Activated CD8-positive, alpha-beta memory T cell treated with anti-CD3 and anti-CD28 coated beads, Interleukin-2, amount 50 U/mL, for 4 hours (primary cell): ENCODE measurements around the gene PIK3R5.

ENCODE experiments used
- DNase-seq: peaks from one replicate; pipeline ENCODE4 v3.0.0-alpha.2; 2020

Gene PIK3R5

DNA sequence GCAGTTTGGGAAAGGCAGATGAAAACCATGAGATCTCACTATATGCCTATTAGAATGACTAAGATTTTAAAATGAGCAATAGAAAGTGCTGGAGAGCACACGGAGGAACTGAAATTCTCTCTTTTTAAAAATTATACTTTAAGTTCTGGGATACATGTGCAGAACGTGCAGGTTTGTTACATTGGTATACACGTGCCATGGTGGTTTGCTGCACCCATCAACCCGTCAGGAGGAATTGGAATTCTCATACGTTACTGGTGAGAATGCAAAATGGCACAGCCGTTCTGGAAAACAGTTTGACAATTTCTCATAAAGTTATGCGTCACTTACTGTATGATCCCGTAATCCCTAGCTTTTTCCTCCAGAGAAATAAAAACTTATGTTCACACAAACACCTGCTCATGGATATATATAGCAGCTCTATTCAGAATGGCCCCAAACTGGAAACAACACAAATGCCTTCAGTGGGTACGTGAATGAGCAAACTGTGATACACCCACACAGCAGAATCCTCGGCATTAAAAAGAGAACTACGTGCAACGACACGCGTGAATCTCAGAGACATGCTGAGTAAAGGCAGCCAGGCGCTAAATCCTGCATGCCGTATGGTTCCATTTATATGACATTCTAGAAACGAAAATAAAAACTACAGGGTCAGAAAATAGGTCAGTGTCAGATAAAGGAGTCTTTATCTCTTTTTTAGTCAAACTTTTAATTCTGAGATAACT is 109.9 kb downstream of the PIK3R5 start:
- DNase-seq = no peak

DNA sequence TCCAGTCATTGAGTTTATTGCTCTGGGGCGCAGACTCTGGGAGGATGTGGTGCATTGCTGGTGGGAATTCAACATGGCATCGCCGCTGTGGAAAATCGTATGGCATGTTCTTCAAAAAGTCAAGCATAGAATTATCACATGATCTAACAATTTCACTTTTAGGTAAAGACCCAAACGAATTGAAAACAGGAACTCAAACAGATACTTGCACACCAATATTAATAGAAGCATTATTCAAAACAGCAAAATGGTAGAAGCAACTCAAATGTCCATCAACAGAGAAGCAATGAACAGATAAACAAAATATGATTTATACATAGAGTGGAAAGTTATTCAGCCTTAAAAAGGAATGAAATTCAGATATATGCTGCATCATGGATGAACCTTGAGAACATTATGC is 113.9 kb downstream of the PIK3R5 start:
- DNase-seq = no peak

DNA sequence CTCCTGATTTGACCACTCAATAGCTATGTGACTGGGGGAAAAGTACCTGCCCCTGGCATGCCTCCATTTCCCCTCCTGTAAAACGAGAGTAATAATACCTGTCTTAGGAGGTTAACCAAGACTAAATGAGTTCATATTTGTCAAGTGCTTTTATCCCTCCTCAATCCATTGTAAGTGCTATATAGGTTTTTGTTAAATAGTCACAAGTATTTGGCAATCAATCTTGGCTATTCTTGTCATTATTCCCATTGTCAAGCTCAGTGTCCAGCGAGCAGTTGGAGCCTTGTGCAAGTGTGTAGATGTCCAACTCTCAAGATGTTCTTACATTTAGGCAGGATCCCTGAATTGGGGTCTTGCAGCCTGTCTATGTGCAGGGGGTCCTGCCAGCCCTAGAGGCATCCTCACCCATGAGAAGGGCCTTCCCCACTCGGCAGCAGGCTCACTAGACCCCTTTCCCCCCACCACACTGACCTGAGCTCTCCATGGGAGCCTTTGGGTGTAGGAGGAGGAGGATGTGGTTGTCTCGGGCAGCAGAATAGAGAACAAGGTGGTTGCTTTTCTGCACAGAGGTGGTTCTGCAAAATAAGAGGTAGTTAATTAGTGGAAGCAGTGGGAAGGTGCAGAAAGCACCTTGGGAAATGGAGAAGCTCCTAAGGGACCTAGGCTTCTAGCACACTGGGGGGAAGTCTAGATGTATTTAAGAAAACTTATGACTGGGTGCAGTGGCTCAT is 116.0 kb downstream of the PIK3R5 start:
- DNase-seq = no peak

DNA sequence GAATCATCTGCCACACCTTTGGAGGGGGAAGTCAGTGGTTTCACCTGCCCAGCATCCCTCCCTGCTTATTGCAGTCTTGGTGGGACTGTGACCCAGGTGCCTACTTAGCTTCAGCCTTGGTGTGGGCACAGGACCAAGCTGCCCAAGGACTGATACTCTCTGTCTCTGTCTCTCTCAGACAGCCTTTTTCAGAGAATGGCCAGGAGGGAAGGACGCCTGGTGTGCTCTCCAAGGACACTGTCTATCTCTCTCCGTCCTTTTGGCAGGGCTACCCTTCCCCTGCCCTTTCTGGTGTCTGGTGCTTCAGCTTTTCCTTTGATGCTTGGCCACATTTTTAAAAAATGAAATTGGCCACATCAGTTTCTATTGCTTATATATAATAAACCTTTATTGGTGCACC is 117.6 kb downstream of the PIK3R5 start:
- DNase-seq = no peak

DNA sequence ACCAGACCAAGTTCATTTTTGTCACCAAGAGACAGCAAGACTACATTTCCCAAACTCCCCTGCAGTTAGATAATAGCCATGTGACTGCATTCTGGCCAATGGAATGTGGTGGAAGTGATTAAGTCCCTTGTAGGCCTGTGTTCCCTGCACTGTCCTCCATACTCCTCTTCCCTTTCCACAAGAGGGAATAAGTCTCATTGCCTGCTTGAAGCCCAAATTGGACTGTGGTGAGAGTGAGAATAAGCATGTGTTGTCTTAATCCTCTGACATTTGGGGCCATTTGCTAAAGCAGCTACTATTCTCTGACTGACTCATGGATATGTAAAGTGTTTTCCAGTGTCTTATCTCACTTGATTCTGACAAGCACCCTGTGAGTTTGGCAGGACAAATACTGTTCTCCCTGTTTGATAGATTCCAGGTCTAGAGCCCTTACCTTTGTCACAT is 118.7 kb downstream of the PIK3R5 start:
- DNase-seq = no peak

DNA sequence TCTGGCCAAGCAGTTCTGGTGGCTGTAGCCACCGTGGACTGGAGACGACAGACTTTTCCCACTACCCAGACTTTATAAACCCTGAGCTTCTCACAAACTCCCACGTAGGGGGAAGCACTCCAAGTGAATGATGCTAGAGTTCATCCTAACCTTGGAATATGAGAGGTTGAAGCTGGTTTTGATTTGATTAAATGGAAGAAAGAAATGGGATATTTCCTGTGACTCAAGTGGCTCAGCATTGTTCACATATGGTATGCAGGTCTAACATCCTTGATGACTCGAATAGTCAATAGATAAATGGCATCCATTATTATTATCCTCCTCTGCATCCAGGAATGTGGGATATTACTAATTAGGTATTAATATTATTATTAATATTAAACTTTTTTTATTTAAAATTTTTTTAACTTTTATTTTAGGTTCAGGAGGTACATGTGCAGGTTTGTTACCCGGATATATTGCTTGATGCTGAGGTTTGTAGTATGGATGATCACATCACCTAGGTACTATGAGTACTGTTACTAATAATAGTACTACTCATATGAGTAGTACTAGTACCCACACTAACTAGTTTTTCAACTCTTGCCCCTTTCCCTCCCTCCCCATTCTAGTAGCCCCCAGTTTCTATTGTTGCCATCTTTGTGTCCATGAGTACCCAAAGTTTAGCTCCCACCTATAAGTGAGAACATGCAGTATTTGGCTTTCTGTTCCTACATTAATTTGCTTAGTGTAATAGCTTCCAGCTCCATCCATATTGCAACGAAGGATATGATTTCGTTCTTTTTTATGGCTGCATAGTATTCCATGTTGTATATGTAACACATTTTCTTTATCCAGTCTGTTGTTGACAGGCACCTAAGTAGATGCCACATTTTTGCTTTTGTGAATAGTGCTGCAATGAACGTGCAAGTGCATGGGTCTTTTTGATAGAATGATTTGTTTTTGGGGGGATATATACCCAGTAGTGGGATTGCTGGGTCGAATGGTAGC is 121.0 kb downstream of the PIK3R5 start:
- DNase-seq = no peak

DNA sequence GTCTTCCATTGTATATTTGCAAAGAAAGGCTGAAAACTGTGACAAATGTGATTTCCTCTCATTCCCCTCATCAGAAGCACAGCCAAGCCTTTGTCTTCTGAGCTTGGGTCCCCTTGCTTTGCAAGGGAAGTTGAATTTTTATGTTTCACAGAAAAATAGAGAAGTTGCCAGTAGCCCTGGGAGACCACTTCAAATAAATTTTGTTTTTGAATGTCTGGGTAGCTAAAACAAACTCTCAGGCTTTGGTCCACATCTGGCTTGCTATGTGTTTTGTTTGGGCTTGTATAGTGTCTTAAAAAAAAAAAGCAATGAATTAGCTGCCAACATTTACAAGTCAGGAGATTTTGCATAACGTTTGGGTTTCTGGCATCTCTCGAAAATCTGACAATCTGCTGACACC is 122.2 kb downstream of the PIK3R5 start:
- no peak for DNase-seq

DNA sequence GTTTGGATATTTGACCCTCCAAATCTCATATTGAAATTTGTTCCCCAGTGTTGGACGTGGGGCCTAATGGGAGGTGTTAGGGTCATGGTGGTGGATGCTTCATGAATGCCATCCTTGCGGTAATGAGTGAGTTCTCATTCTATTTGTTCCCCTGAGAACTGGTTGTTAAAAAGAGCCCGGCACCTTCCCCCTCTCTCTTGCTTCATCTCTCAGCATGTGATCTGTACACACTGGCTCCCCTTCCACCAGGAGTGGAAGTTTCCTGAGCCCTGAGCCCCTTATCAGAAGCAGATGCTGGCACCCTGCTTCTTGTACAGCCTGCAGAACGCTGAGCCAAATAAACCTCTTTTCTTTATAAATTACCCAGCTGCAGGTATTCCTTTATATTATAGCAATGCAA is 123.7 kb downstream of the PIK3R5 start:
- DNase-seq = no peak

DNA sequence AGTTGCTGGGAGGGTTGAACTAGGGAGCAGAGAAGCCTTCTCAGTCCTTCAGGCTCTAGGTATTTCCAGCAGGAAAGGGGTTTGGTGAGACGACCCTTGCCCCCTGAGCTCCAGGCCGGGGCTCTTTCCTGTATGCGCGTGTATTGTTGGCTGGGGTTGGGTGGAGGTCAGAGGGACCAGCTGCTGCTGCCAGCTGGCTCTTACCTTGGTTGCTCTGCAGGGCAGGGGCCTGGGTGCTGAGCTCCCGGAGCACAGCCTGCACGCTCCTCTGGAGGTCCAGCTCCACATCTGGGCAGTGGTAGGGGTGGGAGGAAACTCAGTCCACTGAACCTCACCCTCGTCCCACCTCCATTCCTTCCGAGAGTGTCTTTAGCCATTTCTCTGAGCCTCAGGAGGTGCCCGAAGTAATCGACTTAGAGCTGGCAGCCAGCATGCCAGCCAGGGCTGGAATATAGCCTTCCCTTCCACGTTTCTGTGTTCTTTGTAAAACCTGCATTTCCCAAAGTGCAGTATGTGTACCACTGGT is 126.0 kb downstream of the PIK3R5 start:
- DNase-seq = no peak

DNA sequence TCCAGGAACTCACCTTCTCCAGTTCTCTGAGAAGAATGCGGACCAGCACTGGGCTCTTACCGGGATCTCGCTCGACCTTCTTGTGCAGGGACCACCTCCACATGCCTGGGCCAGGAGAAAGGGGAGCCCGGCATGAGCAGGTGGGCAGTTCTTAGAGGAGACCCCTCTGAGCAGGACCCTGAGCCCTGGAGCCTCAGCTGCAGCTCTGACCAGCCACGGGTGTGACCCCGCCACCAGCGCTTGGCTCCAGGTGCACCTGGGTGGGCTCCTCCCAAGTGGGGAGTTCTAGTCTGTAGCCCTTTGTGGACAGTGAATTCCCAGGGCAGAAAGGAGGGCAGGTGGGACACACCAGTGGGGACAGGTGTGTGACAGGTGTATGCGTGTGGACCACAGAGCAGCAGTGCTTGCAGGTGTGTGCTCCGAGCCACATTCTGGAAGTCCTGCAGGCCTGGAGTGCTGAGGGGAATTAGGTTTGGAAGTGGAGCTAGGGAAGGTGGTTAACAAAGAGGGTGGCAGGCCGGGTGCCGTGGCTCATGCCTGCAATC is 126.9 kb downstream of the PIK3R5 start:
- no peak for DNase-seq

DNA sequence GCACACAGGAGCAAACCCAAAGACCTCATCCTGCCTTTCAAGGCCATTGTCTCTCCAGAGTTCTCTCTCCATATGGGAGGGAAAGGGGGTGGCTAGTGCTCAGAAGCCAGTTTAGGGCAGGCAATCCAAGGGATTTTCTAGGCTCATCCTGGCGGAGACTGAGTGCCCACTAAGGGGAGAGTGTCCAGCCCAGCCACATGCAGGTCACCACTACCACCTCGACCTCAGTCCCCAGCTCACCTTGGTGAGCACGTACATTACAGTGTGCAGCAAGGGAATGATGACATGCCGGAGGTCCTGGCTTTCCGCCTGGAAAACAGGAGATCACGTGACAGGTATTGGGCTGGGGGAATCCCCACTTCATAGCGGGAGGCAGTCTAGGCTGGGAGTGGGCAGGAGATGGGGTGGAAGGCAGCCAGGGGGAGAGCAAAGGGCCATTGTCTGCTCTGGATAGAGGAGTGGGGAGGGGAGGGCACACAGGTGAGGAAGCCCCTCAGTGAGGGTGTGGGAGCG is 127.9 kb downstream of the PIK3R5 start:
- no peak for DNase-seq

DNA sequence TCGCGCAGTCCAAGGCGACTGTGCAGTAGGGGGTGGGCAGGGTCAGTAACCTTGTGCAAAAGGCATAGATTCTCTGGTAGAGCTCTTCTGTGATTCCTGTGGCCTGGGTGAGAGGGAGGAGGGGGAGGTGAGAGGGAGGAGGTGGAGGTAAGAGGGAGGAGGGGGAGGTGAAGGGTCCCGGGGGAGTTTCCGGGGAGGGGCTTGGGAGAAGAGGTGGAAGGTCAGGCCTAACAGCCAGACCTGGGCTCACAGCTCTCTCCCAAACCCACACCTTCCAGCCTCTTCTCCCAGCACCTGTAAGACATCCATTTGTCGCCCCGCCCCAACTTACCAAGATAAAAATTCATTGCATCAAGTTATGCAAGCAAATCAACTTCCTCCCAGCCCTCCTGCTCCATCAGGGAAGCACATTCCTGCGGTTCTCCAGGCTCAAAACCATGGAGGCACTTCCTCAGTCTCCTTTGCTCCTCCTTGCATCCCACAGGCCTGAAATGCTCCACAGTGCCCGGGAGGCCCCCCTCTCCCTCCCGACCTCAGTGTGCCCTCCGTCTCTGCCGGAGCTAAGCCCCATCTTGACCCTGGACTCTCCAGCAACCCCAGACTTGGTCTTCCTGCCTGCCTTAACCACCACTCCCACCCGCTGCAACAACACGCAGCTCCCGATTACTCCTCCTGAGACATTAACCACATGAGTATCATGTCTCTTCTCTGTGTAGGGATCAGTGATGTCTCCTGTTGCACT is 128.5 kb downstream of the PIK3R5 start:
- DNase-seq = no peak

DNA sequence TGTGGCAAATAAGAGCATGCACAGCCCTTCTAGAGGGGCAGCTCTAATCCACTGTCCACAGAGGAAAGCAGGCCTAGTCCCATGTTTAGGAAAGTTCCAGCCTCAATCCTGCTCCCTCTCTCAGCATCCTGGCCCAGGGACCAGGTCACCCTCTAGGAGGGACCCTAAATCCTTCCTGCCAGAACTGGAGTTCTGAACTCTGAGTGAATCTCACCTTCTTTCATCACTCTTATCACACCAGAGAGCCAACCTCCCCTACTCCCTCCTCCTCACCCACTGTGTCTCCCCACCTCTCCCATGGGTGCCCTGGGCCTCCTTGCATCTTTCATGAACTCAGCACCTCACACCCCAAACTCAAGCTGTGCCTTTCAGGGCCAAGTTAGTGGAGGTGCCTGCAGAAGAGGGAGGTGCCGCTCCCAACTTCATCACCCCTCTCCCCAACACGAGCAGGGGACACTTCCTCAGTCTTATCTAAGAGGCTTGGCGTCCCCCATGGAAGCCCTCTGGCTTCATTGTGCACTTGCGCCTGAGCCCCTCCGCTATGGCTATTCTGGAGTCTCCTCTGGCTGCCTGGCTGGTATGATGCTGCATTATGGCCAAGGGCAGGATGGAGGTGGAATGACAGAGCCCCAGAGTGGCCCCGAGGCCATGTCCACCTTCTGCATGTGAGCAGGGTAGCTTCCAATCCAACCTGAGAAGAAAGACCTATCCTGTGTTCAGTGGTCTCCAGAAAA is 129.7 kb downstream of the PIK3R5 start:
- no peak for DNase-seq

DNA sequence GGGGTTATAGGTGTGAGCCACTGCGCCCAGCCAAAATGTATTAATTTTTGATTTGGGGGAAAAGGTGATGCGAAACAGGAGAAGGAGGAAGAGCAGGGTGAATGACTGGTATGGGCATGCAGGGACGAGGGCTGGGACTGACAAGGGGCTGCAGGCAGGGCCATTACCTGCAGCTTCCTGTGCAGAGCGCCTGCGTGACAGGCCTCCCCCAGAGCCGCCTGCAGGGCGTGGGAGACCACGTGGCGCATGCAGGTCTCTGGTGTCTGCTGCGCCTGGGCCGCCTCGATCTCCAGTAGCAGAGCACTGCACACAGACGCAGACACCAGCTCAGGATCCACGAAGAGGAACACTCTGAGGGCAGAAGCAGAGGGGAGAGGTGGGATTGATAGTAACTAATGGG is 130.4 kb downstream of the PIK3R5 start:
- DNase-seq = no peak

DNA sequence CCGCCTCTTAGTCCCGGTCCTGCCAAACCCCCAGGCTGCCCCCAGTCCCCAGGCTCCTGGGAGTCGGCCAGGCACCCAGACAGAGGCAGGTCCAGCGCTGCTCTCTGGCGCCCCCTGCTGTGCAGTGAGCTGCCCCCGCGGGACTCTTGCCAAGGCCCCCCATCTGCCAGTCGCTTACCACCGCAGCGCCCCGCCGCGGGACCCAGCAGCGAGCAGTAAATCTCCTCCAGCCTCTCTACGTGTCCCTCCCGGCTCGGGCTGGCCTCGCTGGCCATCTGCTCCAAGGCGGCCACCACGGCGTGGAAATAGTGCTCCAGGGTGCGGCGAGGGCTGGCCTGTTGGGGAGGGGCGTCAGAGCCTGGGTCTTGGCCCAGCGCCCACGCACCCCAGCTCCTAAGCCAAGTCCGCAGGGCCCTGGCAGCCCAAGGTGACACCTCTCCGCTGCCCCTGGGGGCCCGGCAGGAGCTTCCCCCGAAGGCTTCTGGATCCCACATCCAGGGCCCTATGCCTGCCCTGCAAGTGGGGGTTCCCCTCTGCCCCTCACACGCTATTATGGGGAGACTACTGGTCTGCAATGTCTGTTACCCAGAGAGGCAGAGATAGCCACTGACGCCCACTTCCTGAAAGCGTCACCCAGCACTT is 132.7 kb downstream of the PIK3R5 start:
- DNase-seq = peak; percentile 28

DNA sequence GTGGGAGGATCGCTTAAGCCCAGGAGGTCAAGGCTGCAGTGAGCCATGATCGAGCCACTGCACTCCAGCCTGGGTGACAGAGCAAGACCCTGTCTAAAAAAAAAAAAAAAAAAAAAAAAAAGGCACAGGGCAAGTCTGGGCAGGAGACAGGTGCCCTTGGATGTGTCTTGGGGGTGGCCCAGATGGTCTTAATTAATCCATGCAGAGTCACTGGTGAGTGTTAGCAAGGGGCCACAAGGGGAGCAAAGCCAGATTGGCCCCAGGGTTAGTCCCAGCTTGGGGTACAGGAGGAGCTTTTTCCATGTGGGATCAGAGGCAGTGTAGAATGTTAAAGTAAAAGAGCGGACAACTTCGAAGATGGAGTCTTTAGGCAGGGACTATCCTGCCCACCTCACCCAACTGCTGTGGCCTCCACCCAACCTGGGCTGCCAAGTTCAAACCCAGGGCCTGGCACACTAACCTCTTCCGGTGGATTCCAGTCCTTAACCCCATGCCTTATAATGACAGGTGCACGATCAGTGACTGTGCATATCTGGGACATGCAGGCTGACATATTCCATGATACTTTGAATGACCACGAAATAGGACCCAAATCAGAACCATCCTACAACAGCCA is 134.2 kb downstream of the PIK3R5 start:
- no peak for DNase-seq

DNA sequence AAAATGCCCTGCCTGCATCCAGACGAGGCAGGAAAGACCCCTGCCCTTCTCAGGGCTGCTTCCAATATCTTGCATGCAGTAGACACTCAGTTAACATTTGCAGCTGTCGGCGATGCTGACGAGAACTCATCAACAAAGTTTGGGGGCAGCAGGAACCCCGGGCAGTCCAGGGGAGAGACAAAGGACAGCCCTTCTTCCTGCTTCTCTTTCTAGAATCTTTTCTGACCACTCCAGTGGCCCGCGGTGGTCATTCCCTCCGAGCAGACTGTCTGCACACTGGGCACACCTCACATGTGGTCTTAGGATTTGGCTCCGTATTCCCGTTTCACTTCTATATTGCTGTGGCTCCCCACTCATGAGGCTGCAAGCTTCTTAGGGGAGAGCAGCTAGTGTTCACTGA is 135.4 kb downstream of the PIK3R5 start:
- DNase-seq = no peak

DNA sequence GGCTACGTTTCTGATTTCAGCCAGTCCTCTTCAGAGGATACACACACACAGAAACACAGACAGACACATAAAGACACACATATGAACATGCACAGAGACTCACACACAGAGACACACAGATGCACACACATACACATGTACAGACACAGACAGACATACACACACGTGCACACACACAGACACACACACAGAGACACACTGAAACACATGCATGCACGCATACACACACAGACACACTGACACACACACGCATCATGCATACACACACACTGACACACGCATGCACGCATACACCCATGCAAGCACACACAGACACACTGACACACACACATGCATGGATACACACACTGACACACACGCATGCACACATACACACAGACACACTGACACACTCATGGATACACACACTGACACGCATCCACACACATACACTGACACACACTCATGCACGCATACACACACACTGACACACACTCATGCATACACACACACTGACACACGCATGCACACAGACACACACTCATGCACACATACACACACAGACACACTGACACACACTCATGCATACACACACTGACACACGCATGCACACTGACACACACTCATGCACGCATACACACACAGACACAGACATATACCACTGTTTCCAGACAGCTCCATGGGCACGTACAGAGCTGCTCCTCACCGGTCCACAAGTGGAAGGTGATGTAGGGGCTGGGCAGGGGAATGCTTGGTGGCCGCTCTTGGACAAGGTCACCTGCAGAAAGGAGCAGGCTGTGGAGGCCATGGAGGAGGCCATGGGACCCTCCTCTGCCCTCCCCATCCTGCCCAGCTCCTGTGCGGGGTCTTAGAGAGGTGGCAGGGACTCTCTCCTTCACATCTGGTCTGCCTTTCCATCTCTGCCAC is 136.2 kb downstream of the PIK3R5 start:
- no peak for DNase-seq
